Body of pancreas (tissue), 4 donors: ENCODE data around the gene ZXDA.

Source experiments
- CTCF ChIP-seq, 7 experiments: fragments of 450-650 bp in 4 of 7; fragments of 200-600 bp in 3 of 7; sonication (generic) in 3 of 7; IDR thresholded peaks; one replicate each; pipeline ENCODE4 v1.5.1; 2016 to 2019; ENCODE audit warnings: antibody characterized with exemption in 7 of 7
- POLR2A ChIP-seq, 3 donors: fragments of 450-650 bp; IDR thresholded peaks; one replicate each; pipeline ENCODE4 v1.6.1; 2016; ENCODE audit warnings: antibody characterized with exemption in 3 of 3, mild to moderate bottlenecking in 2 of 3

DNA sequence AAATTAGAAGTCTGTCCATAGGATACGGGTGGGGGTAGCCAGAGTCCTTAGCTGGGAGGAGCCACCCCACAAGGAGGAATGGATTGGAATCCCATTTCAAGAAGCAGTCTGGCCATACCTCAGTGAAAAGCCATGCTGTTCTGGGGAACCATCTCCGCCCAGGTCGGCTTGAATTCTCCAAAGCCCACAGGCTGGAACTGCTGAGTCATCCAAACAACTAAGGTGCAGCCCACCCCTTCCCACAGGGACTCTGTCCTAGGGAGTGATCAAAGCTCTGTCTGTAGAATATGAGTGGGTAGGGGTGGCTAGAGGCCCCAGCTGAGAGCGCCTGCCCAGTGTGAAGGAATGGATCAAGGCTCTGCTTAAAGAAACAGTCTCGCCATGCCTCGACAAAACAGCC lies 38.8 kb downstream of the ZXDA start:
- no peak for TF ChIP-seq CTCF (IDR thresholded peaks at IDR 0.05)
- no peak for TF ChIP-seq POLR2A (IDR thresholded peaks at IDR 0.05)
